ENCODE measurements around the gene EPYC.

EPYC gene

GRCh38 chr12:90984114-90984513 lies 20.7 kb downstream of the EPYC start:
- TF ChIP-seq, protein P1, sequence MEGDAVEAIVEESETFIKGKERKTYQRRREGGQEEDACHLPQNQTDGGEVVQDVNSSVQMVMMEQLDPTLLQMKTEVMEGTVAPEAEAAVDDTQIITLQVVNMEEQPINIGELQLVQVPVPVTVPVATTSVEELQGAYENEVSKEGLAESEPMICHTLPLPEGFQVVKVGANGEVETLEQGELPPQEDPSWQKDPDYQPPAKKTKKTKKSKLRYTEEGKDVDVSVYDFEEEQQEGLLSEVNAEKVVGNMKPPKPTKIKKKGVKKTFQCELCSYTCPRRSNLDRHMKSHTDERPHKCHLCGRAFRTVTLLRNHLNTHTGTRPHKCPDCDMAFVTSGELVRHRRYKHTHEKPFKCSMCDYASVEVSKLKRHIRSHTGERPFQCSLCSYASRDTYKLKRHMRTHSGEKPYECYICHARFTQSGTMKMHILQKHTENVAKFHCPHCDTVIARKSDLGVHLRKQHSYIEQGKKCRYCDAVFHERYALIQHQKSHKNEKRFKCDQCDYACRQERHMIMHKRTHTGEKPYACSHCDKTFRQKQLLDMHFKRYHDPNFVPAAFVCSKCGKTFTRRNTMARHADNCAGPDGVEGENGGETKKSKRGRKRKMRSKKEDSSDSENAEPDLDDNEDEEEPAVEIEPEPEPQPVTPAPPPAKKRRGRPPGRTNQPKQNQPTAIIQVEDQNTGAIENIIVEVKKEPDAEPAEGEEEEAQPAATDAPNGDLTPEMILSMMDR (IDR thresholded peaks at IDR 0.05; ENCODE audit: low read depth, low read length), result no peak
- H3K4me3 ChIP-seq (ENCODE audit: low read depth, low read length), result no peak overlapping the region
- in situ Hi-C loops (cut with HindIII; ENCODE audit: low sequenced_read_pairs), result no loop called here
- no peak for DNase-seq (ENCODE audit: low read depth, low spot score)

GRCh38 chr12:90982170-90982569 lies 22.6 kb downstream of the EPYC start:
- in situ Hi-C loops (cut with HindIII; ENCODE audit: low sequenced_read_pairs), result no loop called here
- no peak overlapping the region for H3K4me3 ChIP-seq (ENCODE audit: low read depth, low read length)
- DNase-seq (ENCODE audit: low read depth, low spot score), result no peak
- TF ChIP-seq, protein P1 (IDR thresholded peaks at IDR 0.05; ENCODE audit: low read depth, low read length), result no peak

- H3K4me3 ChIP-seq (ENCODE audit: low read depth, low read length), result no peak overlapping the region
- TF ChIP-seq, protein P1 (IDR thresholded peaks at IDR 0.05; ENCODE audit: low read depth, low read length), result no peak
- in situ Hi-C loops (cut with HindIII; ENCODE audit: low sequenced_read_pairs), result no loop called here
- DNase-seq (ENCODE audit: low read depth, low spot score), result no peak
Measured at GRCh38 chr12:90979951-90980350, 24.8 kb downstream of the EPYC start.

- in situ Hi-C loops (cut with HindIII; ENCODE audit: low sequenced_read_pairs), result no loop called here
- TF ChIP-seq, protein P1 (IDR thresholded peaks at IDR 0.05; ENCODE audit: low read depth, low read length), result no peak
- no peak overlapping the region for H3K4me3 ChIP-seq (ENCODE audit: low read depth, low read length)
- DNase-seq (ENCODE audit: low read depth, low spot score), result no peak
Measured at GRCh38 chr12:90979019-90979418, 25.8 kb downstream of the EPYC start.

DNA sequence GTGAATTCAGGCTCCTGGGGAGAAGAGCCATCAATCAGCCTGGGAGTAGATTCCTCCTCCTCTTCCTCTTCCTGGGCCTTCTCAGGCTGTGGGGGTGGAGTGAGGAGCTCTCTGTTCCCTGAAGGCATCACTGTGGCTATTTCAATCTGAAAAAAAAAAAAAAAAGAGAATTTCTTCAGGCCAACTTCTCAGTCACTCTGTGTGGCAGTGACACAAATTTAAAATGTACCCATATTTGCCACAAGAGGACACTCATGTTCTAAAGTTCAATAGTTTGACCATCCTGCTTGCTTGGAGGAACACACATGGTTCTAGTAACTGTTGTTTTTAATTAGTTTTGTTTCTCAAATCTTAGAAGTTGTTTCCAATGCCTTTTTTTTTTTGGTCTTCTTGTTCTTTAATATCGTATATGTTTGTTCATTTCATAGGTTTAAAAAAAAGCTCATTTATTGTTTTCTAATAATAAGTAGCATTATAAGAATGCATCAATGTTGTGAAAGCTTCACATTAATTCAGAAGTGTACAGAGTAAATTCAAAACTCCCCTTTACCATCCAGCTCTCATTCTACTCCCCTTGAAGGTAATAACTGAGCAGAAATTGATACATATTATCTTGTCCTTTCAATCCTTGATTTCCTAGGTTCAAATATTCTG lies 26.5 kb downstream of the EPYC start:
- H3K4me3 ChIP-seq (ENCODE audit: low read depth, low read length), result no peak overlapping the region
- DNase-seq (ENCODE audit: low read depth, low spot score), result peak; percentile 74
- TF ChIP-seq, protein P1 (IDR thresholded peaks at IDR 0.05; ENCODE audit: low read depth, low read length), result peak; percentile 66
- in situ Hi-C loops (cut with HindIII; ENCODE audit: low sequenced_read_pairs), result no loop called here

GRCh38 chr12:90977224-90977623 lies 27.5 kb downstream of the EPYC start:
- H3K4me3 ChIP-seq (ENCODE audit: low read depth, low read length), result no peak overlapping the region
- TF ChIP-seq, protein P1 (IDR thresholded peaks at IDR 0.05; ENCODE audit: low read depth, low read length), result no peak
- DNase-seq (ENCODE audit: low read depth, low spot score), result no peak
- in situ Hi-C loops (cut with HindIII; ENCODE audit: low sequenced_read_pairs), result no loop called here
